Fibroblast of the aortic adventitia (primary cell): ENCODE results near the gene ECE2. TPM values are rescaled to one million over a fixed set of nuclear protein-coding genes. Genes with fewer than 3 reads are reported as not detected.
A peak's percentile ranks its signal among the peaks of the same experiment; 100 is the strongest.

Experiments used
- DNase-seq: peaks from one replicate; pipeline ENCODE4 v3.0.0-alpha.2; 2010; ENCODE audit warnings: low read depth
- H3K4me3 ChIP-seq: 2 replicates; pipeline ENCODE4 v1.5.1; 2011; ENCODE audit warnings: low read depth, mild to moderate bottlenecking, control low read depth, low read length, moderate library complexity
- total RNA-seq: library from RNA; depleted of rRNA; stranded (reverse); fragments of >200 nt; gene quantifications from 2 replicates; pipeline ENCODE4 v1.2.3, GENCODE V29; 2012; ENCODE audit warnings: low replicate concordance
- TF ChIP-seq, protein P1 (sequence below): IDR thresholded peaks from 2 replicates; pipeline ENCODE4 v1.5.1; 2011; ENCODE audit warnings: mild to moderate bottlenecking, low read length, control low read depth, inconsistent platforms; ENCODE audit not compliant: insufficient read depth

The ECE2 gene
- total RNA-seq, 1 donor = not detected

DNA sequence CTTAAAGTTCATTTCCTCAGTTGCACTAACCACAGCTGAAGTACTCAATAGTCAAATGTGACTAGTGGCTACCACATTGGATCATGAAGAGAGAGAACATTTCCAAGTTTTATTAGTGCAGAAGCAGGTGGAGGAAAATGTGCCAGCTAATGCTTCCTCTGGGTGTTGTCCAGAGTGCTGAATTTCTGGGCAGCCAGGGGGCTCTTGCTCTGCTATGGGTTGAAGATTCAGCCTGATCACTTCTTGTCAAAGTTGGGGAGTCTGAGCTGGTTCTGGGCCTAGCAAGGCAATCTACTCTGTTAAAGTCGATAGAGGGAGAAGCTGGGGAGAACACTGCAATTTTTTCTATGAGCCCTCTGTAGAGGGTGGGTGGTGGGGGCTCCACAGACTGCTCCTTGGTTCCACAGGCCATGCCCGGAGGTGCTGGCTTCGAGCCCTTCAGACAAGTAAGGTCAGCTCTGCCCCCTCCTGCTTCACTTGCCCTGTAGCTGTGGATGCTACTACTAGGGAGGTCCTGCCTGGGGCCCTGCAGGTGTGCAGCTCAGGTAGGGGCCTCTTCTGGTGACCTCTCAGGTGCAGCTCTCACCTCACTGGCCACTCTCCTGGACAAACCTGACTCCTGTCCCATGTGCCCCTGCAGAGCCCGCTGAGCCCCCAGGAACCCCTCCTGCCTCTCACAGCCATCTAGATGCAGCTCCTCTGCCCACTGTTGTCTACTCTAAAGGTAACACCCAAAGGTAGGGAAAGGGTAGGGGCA lies 35.3 kb upstream of the ECE2 start:
- peak; percentile 30 for DNase-seq
- no peak overlapping the region for H3K4me3 ChIP-seq
- TF ChIP-seq, protein P1, sequence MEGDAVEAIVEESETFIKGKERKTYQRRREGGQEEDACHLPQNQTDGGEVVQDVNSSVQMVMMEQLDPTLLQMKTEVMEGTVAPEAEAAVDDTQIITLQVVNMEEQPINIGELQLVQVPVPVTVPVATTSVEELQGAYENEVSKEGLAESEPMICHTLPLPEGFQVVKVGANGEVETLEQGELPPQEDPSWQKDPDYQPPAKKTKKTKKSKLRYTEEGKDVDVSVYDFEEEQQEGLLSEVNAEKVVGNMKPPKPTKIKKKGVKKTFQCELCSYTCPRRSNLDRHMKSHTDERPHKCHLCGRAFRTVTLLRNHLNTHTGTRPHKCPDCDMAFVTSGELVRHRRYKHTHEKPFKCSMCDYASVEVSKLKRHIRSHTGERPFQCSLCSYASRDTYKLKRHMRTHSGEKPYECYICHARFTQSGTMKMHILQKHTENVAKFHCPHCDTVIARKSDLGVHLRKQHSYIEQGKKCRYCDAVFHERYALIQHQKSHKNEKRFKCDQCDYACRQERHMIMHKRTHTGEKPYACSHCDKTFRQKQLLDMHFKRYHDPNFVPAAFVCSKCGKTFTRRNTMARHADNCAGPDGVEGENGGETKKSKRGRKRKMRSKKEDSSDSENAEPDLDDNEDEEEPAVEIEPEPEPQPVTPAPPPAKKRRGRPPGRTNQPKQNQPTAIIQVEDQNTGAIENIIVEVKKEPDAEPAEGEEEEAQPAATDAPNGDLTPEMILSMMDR = no peak

DNA sequence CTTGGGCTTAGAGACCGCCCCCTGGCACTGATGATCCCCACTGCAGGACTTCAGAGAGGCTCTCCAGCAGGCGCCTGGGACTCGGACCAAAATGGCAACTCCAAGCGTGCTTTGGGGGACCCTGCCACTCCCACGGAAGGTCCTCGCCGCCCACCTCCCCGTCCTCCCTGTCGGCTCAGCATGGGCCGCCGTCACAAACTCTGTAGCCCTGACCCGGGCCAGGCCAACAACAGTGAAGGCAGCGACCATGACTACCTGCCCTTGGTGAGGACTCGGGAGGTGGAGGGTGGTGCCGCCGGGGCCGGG lies 34.7 kb upstream of the ECE2 start:
- DNase-seq = no peak
- TF ChIP-seq, protein P1 = no peak
- H3K4me3 ChIP-seq = no peak overlapping the region

DNA sequence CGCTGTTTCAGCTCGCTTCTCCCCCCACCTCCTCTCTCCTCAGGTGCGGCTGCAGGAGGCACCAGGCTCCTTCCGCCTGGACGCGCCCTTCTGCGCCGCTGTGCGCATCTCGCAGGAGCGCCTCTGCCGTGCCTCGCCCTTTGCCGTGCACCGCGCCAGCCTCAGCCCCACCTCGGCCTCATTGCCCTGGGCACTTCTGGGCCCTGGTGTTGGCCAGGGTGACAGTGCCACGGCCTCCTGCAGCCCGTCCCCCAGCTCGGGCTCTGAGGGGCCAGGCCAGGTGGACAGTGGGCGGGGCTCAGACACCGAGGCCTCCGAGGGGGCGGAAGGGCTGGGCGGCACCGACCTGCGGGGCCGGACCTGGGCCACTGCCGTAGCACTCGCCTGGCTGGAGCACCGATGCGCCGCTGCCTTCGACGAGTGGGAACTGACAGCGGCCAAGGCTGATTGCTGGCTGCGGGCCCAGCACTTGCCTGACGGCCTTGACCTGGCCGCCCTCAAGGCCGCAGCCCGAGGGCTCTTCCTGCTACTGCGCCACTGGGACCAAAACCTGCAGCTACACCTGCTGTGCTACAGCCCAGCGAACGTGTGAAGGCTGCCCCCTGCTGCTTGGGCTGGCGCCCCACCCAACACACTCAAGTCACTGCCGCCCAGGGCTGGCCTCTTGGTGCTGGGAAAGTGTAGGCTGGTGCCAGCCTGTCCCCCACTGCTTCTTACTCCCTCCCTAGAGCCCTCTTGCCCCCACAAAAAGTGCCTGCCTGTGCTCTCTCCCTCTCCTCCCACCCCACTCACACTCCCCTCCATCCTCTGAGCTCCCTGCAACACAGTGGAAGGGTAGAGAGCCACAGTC lies 34.1 kb upstream of the ECE2 start:
- TF ChIP-seq, protein P1 = peak; percentile 68
- DNase-seq = peak; percentile 36
- H3K4me3 ChIP-seq = no peak overlapping the region

DNA sequence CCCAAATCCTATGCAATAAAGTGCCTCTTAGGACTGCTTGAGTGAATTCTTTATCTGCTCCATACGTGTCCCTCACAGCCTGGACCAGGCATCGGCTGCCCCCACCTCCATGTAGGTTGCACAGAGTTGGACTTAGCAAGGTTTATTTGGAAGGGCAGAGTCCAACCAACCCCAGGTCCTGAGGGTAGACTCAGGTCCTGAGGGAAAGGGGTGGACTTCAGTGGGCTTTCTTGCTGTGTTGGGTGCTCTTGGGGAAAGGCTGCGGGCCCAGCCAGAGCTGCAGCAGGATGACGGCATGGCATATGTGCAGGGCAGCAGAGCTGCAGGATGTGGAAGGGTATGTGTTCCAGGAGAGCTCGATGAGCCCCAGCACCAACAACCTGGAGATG lies 33.5 kb upstream of the ECE2 start:
- H3K4me3 ChIP-seq = no peak overlapping the region
- DNase-seq = no peak
- TF ChIP-seq, protein P1 = no peak

DNA sequence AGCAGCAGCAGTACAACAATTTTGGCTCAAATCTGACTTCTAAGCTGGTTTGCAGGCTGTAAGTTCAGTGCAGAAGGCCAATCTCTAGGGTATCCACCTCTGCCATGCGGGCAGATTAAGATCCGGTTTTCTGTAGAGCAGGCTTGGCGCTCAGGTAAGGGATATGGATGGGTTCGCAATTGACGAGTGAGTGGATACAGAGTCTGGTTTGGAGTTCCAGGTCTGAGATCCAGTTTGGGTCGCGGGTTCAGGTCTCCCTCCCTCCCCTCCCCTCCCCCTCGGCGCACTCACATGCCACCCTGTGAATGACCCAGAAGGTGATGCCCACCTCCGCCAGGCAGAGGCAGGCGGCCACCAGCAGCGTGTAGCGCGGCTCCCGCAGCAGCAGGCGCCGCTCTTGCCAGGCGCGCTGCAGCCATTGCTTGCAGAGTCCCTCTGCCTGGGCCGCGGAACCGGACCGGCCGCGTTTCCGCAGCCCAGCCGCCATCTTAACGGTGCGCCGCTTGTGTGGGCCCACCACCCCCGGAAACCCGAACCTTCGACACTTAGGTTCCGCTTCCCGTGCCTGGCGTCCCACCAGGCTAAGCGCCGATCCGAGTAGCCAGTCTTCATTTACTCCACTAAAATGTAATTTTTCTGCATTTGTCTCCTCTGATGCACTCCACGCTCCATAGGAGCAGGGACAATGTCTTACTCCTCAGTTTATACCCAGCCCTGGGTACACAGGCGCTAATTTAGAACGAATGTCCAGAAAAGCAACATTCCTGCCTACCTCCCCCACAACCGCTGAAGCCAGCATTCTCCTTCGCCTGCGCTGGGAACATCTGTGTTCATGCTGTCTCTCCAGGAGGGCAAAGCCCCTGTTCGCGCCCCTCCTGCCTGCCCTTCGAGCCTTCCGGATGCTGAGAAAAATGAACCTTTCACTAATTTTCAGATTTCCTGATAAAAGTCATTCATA lies 27.1 kb upstream of the ECE2 start, which contains the start of gene ALG3:
ALG3 (minus strand) TSS at position 509 of the 958 bp plus-strand sequence; CDS start at position 487, 22 bp downstream.
- TF ChIP-seq, protein P1 = no peak
- DNase-seq = peak; percentile 90
- H3K4me3 ChIP-seq = peak within 1 kb of the TSS; percentile 100
